GM19351 (cell line): ENCODE data around the gene DYNLL1.

Experiments used
- ATAC-seq: cut with Tn5 transposase; IDR thresholded peaks from one replicate; pipeline ENCODE4 v1.9.1; 2021; ENCODE audit warnings: mild to moderate bottlenecking, moderate library complexity; ENCODE audit not compliant: unreplicated experiment

The DYNLL1 gene

DNA sequence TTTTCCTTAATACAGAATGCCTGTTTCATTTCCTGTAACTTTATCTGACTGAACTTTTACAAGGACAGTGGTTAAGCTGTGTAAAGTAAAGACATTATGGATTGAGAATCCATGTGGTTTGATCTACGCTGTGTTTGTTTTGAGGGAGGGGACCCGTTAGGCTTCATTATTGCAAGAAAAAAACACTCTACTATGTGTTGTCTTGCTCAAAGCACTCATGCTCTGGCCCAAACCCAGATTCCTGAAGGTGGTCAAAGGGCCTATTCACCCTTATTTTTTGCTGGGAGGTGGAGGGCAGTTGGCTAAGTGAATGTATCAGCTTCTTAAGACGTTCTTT lies 50.1 kb downstream of the DYNLL1 start:
- no peak for ATAC-seq
